Mesenchymal stem cell (in vitro differentiated cells and primary cell): Measurements from ENCODE around the gene HAUS6.

Experiments used
- DNase-seq: peaks from one replicate; pipeline ENCODE4 v3.0.0-alpha.2; 2013
- H2AFZ ChIP-seq: one replicate; pipeline ENCODE4 v1.6.1; 2013; ENCODE audit warnings: low read depth, mild to moderate bottlenecking, control low read depth, inconsistent platforms, low read length, moderate library complexity
- H2AK5ac ChIP-seq: 2 replicates; pipeline ENCODE4 v1.6.1; 2013; ENCODE audit warnings: low read length, moderate library complexity, mild to moderate bottlenecking, inconsistent platforms; ENCODE audit not compliant: severe bottlenecking
- H2BK120ac ChIP-seq: one replicate; pipeline ENCODE4 v1.6.1; 2013; ENCODE audit warnings: low read depth, mild to moderate bottlenecking, inconsistent platforms, low read length, moderate library complexity
- H2BK12ac ChIP-seq, 2 experiments: one replicate each; pipeline ENCODE4 v1.6.1; 2013; ENCODE audit warnings: inconsistent platforms in 2 of 2, low read length in 2 of 2, mild to moderate bottlenecking in 2 of 2, moderate library complexity in 2 of 2, control low read depth in 1 of 2
- H2BK15ac ChIP-seq: one replicate; pipeline ENCODE4 v1.6.1; 2013; ENCODE audit warnings: mild to moderate bottlenecking, low read depth, inconsistent platforms; ENCODE audit not compliant: poor library complexity, severe bottlenecking
- H2BK5ac ChIP-seq: 2 replicates; pipeline ENCODE4 v1.6.1; 2013; ENCODE audit warnings: low read depth, mild to moderate bottlenecking, low read length, control low read depth, inconsistent platforms; ENCODE audit not compliant: poor library complexity, severe bottlenecking
- H3K14ac ChIP-seq, 2 experiments: one replicate each; pipeline ENCODE4 v1.6.1; 2013; ENCODE audit warnings: inconsistent platforms in 2 of 2, low read length in 2 of 2, control low read depth in 1 of 2, mild to moderate bottlenecking in 1 of 2, moderate library complexity in 1 of 2
- H3K18ac ChIP-seq, 2 experiments: one replicate each; pipeline ENCODE4 v1.6.1; 2013; ENCODE audit warnings: inconsistent platforms in 2 of 2, low read length in 2 of 2, control low read depth in 1 of 2, low read depth in 1 of 2, mild to moderate bottlenecking in 1 of 2
- H3K23ac ChIP-seq, 2 experiments: one replicate each; pipeline ENCODE4 v1.6.1; 2013; ENCODE audit warnings: inconsistent platforms in 2 of 2, low read length in 2 of 2, mild to moderate bottlenecking in 2 of 2, moderate library complexity in 2 of 2, control low read depth in 1 of 2
- H3K27ac ChIP-seq: 2 replicates; pipeline ENCODE4 v1.5.1; 2013; ENCODE audit warnings: mild to moderate bottlenecking, moderate library complexity, low read length, control low read depth, inconsistent platforms; ENCODE audit not compliant: poor library complexity, severe bottlenecking
- H3K27me3 ChIP-seq, 2 experiments: 2 replicates each; pipeline versions ENCODE4 v1.6.1 to v1.7.0; 2013; ENCODE audit warnings: low read length in 2 of 2, mild to moderate bottlenecking in 2 of 2, moderate library complexity in 2 of 2, control low read depth in 1 of 2, inconsistent platforms in 1 of 2; ENCODE audit not compliant: control insufficient read depth in 1 of 2, insufficient read depth in 1 of 2
- H3K36me3 ChIP-seq, 2 experiments: 2 replicates each; pipeline versions ENCODE4 v1.6.1 to v1.7.0; 2013; ENCODE audit warnings: low read length in 2 of 2, control low read depth in 1 of 2, inconsistent platforms in 1 of 2, low read depth in 1 of 2, mild to moderate bottlenecking in 1 of 2; ENCODE audit not compliant: insufficient read depth in 2 of 2, control insufficient read depth in 1 of 2
- H3K4ac ChIP-seq, 2 experiments: one replicate each; pipeline ENCODE4 v1.6.1; 2013; ENCODE audit warnings: inconsistent platforms in 2 of 2, low read length in 2 of 2, mild to moderate bottlenecking in 2 of 2, moderate library complexity in 2 of 2, control low read depth in 1 of 2, low read depth in 1 of 2
- H3K4me1 ChIP-seq: 2 replicates; pipeline ENCODE4 v1.6.1; 2013; ENCODE audit warnings: low read depth, low read length, control low read depth; ENCODE audit not compliant: control insufficient read depth, insufficient read depth
- H3K4me2 ChIP-seq: 2 replicates; pipeline ENCODE4 v1.6.1; 2013; ENCODE audit warnings: low read length, mild to moderate bottlenecking, inconsistent platforms; ENCODE audit not compliant: poor library complexity, severe bottlenecking
- H3K4me3 ChIP-seq, 2 experiments: 2 replicates each; pipeline versions ENCODE4 v1.5.1 to v1.7.0; 2013; ENCODE audit warnings: low read length in 2 of 2, mild to moderate bottlenecking in 2 of 2, control low read depth in 1 of 2, low read depth in 1 of 2; ENCODE audit not compliant: insufficient read depth in 1 of 2
- H3K79me1 ChIP-seq: replicated peaks from 2 replicates; pipeline ENCODE4 v1.6.1; 2013; ENCODE audit warnings: mild to moderate bottlenecking, control low read depth, low read length, inconsistent platforms; ENCODE audit not compliant: poor library complexity, severe bottlenecking
- H3K9ac ChIP-seq: 2 replicates; pipeline ENCODE4 v1.7.0; 2013; ENCODE audit warnings: mild to moderate bottlenecking, low read length, moderate library complexity
- H3K9me3 ChIP-seq: 2 replicates; pipeline ENCODE4 v1.7.0; 2013; ENCODE audit warnings: mild to moderate bottlenecking, low read length; ENCODE audit not compliant: control insufficient read depth
- H4K8ac ChIP-seq: one replicate; pipeline ENCODE4 v1.6.1; 2013; ENCODE audit warnings: inconsistent platforms, mild to moderate bottlenecking, low read length, moderate library complexity
- H4K91ac ChIP-seq: one replicate; pipeline ENCODE4 v1.6.1; 2013; ENCODE audit warnings: mild to moderate bottlenecking, low read length, inconsistent platforms
- WGBS: methylation state at CpG from one replicate; pipeline ENCODE4 v1.1.7; 2013; ENCODE audit warnings: mixed read lengths; 5-methylcytosine and 5-hydroxymethylcytosine counted together

Gene HAUS6

GRCh38 chr9:19120877-19121276 is 18.2 kb upstream of the HAUS6 start:
- Histone ChIP-seq H3K14ac (no peak overlapping the region), H3K23ac (no peak overlapping the region), H2BK120ac (no peak overlapping the region), H3K27me3 (no peaks in the 10 kb centered on the region), H3K36me3 (peaks cover 27 to 100% of the 10 kb centered on the region in 2 experiments), H2BK15ac (no peak overlapping the region), H3K4me1 (peaks cover 10% of the 10 kb centered on the region), H3K4ac (no peak overlapping the region), H3K18ac (no peak overlapping the region), H3K9me3 (no peaks in the 10 kb centered on the region), H3K9ac (peak overlapping the region; percentile 26), H2BK12ac (no peak overlapping the region), H4K8ac (no peak overlapping the region), H3K4me3 (no peak overlapping the region), H3K27ac (no peak overlapping the region), H3K4me2 (no peak overlapping the region), H3K79me1 (peaks cover 9% of the 10 kb centered on the region), H2AK5ac (no peak overlapping the region), H2AFZ (no peak overlapping the region), H4K91ac (no peak overlapping the region), H2BK5ac (no peak overlapping the region)
- no peak for DNase-seq
- 99% methylated on average over 6 of the region's 6 CpGs for WGBS

GRCh38 chr9:19119801-19120440 is 17.2 kb upstream of the HAUS6 start:
- H3K4me2 ChIP-seq: no peak overlapping the region

GRCh38 chr9:19119246-19119645 is 16.5 kb upstream of the HAUS6 start:
- no peak overlapping the region for H3K18ac ChIP-seq
- H2BK120ac ChIP-seq: no peak overlapping the region
- no peak overlapping the region for H2BK15ac ChIP-seq
- H4K8ac ChIP-seq: no peak overlapping the region
- peaks cover 22 to 97% of the 10 kb centered on the region in 2 experiments for H3K36me3 ChIP-seq
- no peak overlapping the region for H3K23ac ChIP-seq
- H3K27me3 ChIP-seq: no peaks in the 10 kb centered on the region
- peaks cover 9% of the 10 kb centered on the region for H3K4me1 ChIP-seq
- no peaks in the 10 kb centered on the region for H3K9me3 ChIP-seq
- H2AK5ac ChIP-seq: no peak overlapping the region
- H3K79me1 ChIP-seq: peaks cover 9% of the 10 kb centered on the region
- no peak overlapping the region for H2BK12ac ChIP-seq
- DNase-seq: no peak
- H3K4me3 ChIP-seq: no peak overlapping the region
- H2AFZ ChIP-seq: no peak overlapping the region
- H3K14ac ChIP-seq: no peak overlapping the region
- no peak overlapping the region for H3K4ac ChIP-seq
- H3K4me2 ChIP-seq: no peak overlapping the region
- WGBS: 82% methylated on average over 2 of the region's 3 CpGs
- no peak overlapping the region for H2BK5ac ChIP-seq
- peak overlapping the region; percentile 69 for H3K27ac ChIP-seq
- no peak overlapping the region for H4K91ac ChIP-seq
- peak overlapping the region; percentile 39 for H3K9ac ChIP-seq

More at GRCh38 chr9:19119801-19120440, 17.2 kb upstream of the HAUS6 start:
- H3K14ac ChIP-seq: no peak overlapping the region
- no peak overlapping the region for H3K27ac ChIP-seq
- no peak overlapping the region for H4K8ac ChIP-seq
- H3K9me3 ChIP-seq: no peaks in the 10 kb centered on the region
- DNase-seq: no peak
- H2AFZ ChIP-seq: no peak overlapping the region
- peaks cover 9% of the 10 kb centered on the region for H3K79me1 ChIP-seq
- H3K4ac ChIP-seq: no peak overlapping the region
- no peak overlapping the region for H2BK12ac ChIP-seq
- no peak overlapping the region for H2AK5ac ChIP-seq
- H3K18ac ChIP-seq: no peak overlapping the region
- peaks cover 22 to 97% of the 10 kb centered on the region in 2 experiments for H3K36me3 ChIP-seq
- H2BK5ac ChIP-seq: no peak overlapping the region
- WGBS: 93% methylated on average over 6 of the region's 7 CpGs
- H3K4me3 ChIP-seq: no peak overlapping the region
- no peaks in the 10 kb centered on the region for H3K27me3 ChIP-seq
- peak overlapping the region; percentile 39 for H3K9ac ChIP-seq
- H2BK15ac ChIP-seq: no peak overlapping the region
- H3K23ac ChIP-seq: peak overlapping the region in 1 of 2 experiments; percentile 61
- H2BK120ac ChIP-seq: no peak overlapping the region
- peaks cover 6% of the 10 kb centered on the region for H3K4me1 ChIP-seq
- H4K91ac ChIP-seq: no peak overlapping the region

GRCh38 chr9:19117039-19117716 is 14.5 kb upstream of the HAUS6 start:
- H3K79me1 ChIP-seq: peaks cover 7% of the 10 kb centered on the region
- 96% methylated on average over 4 of the region's 5 CpGs for WGBS
- no peak overlapping the region for H2BK15ac ChIP-seq

More at GRCh38 chr9:19117039-19117716, 14.5 kb upstream of the HAUS6 start:
- H2AFZ ChIP-seq: no peak overlapping the region
- H3K4me3 ChIP-seq: peak overlapping the region in 1 of 2 experiments; percentile 22
- no peak overlapping the region for H3K23ac ChIP-seq
- no peak overlapping the region for H3K18ac ChIP-seq
- H4K8ac ChIP-seq: no peak overlapping the region
- no peak overlapping the region for H3K4ac ChIP-seq
- no peak overlapping the region for H4K91ac ChIP-seq
- H2BK5ac ChIP-seq: no peak overlapping the region
- no peaks in the 10 kb centered on the region for H3K27me3 ChIP-seq
- H3K27ac ChIP-seq: no peak overlapping the region
- H3K4me1 ChIP-seq: peaks cover 13% of the 10 kb centered on the region
- H3K9ac ChIP-seq: peak overlapping the region; percentile 66
- DNase-seq: no peak
- no peak overlapping the region for H2AK5ac ChIP-seq
- no peak overlapping the region for H2BK120ac ChIP-seq
- no peak overlapping the region for H3K4me2 ChIP-seq
- no peak overlapping the region for H3K14ac ChIP-seq
- H2BK12ac ChIP-seq: no peak overlapping the region
- H3K36me3 ChIP-seq: peaks cover 22 to 79% of the 10 kb centered on the region in 2 experiments
- no peaks in the 10 kb centered on the region for H3K9me3 ChIP-seq
